Epithelial cell of proximal tubule (primary cell): Measurements from ENCODE around the gene MOGAT1. TPM values are rescaled to one million over a fixed set of nuclear protein-coding genes. Genes with fewer than 3 reads are reported as not detected.

Experiments
- DNase-seq: peaks from one replicate; pipeline ENCODE4 v3.0.0-alpha.2; 2011; ENCODE audit warnings: low read depth
- H3K4me3 ChIP-seq: 2 replicates; pipeline ENCODE4 v1.5.1; 2011; ENCODE audit warnings: low read depth, mild to moderate bottlenecking, low read length
- total RNA-seq: library from RNA; depleted of rRNA; stranded (reverse); fragments of >200 nt; gene quantifications from 2 replicates; pipeline ENCODE4 v1.2.3, GENCODE V29; 2015
- TF ChIP-seq, protein P1 (sequence below): conservative IDR thresholded peaks from 2 replicates; pipeline ENCODE4 v1.5.1; 2012; ENCODE audit warnings: low read depth, mild to moderate bottlenecking, low read length

MOGAT1 gene
- total RNA-seq, 1 donor from 2014 or later: not detected

DNA sequence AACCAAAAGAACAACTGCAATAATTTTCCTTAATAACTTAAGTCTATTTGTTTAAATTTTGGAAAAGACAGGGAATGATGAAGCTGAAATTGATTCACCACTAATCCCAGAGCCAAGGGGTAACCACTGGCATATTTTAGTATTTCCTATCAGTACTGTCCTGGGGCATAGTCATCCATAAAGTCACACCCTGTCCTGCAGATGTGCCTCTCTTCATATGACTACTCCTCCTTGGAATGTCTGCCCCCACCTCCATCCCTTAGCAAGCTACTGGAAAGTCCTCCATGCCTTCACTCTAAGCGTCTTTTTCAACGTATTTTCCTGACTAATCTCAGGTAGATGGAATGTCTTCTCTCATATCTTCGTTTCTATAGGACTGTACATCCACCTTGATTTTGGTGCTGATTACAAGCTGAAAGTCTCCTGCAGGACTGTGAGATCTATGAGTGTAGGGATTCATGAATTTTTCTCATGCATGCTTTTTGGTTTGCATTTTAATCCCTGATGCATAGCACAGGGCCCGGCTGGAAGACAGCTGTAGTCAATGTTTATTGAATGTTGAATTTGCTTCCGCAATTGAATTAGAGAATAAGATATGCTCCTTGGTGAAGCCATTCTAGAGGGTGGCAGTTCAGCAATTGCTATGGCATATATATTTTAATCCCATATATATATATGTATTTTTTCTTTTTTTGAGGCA lies 85.6 kb downstream of the MOGAT1 start:
- TF ChIP-seq, protein P1, sequence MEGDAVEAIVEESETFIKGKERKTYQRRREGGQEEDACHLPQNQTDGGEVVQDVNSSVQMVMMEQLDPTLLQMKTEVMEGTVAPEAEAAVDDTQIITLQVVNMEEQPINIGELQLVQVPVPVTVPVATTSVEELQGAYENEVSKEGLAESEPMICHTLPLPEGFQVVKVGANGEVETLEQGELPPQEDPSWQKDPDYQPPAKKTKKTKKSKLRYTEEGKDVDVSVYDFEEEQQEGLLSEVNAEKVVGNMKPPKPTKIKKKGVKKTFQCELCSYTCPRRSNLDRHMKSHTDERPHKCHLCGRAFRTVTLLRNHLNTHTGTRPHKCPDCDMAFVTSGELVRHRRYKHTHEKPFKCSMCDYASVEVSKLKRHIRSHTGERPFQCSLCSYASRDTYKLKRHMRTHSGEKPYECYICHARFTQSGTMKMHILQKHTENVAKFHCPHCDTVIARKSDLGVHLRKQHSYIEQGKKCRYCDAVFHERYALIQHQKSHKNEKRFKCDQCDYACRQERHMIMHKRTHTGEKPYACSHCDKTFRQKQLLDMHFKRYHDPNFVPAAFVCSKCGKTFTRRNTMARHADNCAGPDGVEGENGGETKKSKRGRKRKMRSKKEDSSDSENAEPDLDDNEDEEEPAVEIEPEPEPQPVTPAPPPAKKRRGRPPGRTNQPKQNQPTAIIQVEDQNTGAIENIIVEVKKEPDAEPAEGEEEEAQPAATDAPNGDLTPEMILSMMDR: no peak
- peak; percentile 20 for DNase-seq
- no peak overlapping the region for H3K4me3 ChIP-seq

Other genes starting within 250 kb of the MOGAT1 start
- 9.1 and 9.7 TPM in 2 replicates for gene SGPP2, start 247.1 kb upstream of the MOGAT1 start, total RNA-seq
- 18.3 and 34.8 TPM in 2 replicates for gene FARSB, start 15.6 kb upstream of the MOGAT1 start, total RNA-seq
- 66.8 and 87.9 TPM in 2 replicates for gene ACSL3, start 189.4 kb downstream of the MOGAT1 start, total RNA-seq